HG02852 (cell line): ENCODE measurements around the gene IFIT2.
"Not testable (repeated sequence)": the region's sequence is repeated elsewhere in the genome, so short reads cannot be mapped to it uniquely, and the experiment has no call there.

Experiments
- ATAC-seq: cut with Tn5 transposase; IDR thresholded peaks from one replicate; pipeline ENCODE4 v1.9.1; 2021; ENCODE audit warnings: mild to moderate bottlenecking, moderate library complexity; ENCODE audit not compliant: unreplicated experiment

Gene IFIT2

DNA sequence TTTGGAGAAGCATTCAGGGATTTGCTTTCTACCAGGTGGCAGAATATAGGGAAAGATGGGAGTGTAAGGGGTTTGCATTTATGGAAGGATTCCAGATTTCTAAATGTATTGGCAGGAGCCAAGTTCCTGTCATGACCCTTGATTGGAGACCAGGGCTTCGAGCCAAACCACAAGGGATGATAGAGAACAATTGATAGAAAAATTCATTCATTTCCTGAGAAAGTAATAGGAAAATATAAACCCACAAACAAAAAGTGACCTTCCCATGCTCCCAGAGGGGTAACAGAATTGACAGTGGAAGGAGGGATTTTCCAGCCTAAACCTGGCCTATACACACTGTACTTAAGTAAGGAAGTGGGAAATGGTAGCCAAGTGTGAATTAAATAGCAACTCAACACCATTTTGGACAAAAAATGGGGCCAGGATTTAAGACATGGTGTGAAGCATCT is 22.4 kb upstream of the IFIT2 start:
- no peak for ATAC-seq

DNA sequence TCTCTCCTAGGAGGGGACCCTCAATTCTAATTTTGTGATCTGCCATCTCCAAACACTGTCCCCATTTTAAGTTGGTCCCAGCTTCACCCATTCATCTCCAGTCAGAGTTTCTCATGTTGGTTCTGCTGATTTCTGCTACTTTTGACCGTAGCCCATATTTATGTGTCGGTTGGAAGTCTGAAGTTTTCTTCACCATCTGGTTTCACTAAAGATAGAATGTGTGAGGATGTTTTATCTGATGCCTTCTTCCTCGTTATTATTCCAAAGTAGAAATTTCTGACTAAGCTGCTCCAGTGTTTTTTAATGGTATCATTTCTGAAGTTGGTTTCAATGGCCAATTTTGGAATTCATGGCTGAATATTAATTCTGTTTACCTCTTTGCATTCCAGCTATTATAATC is 21.3 kb upstream of the IFIT2 start:
- no peak for ATAC-seq

DNA sequence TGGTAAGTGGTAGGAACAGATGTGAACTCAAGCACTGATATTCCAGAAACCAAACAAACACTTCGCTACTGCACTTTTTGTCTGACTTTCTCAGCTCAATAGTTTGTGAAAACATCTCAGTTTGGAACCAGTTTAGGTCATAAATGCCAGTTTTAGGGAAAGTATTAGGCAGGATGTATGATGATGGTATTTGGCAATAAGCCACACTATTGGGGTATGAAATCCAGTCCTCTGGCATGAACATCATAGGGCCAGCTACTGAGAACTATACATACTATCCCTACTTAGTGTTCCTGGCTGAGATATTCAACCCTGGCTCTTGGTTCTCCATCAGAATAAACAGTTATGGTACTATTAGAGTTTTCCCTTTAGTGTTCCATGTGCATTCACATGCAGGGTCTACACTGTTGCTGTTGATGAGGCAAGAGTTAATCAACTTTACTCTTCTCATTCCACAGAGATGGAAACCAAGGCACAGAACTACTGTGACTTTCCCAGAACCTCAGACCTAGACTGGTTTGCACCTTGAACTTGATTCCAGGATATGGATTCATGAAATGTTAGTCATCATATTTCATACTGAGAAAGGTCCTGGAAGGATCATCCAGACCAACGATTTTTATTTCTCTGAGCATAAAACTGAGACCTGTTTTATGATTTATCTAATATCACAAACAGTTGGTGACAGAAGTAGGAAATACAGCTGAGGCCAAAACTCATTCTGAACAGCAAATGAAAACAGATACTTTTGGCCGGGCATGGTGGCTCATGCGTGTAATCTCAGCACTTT is 20.0 kb upstream of the IFIT2 start:
- ATAC-seq = no peak

DNA sequence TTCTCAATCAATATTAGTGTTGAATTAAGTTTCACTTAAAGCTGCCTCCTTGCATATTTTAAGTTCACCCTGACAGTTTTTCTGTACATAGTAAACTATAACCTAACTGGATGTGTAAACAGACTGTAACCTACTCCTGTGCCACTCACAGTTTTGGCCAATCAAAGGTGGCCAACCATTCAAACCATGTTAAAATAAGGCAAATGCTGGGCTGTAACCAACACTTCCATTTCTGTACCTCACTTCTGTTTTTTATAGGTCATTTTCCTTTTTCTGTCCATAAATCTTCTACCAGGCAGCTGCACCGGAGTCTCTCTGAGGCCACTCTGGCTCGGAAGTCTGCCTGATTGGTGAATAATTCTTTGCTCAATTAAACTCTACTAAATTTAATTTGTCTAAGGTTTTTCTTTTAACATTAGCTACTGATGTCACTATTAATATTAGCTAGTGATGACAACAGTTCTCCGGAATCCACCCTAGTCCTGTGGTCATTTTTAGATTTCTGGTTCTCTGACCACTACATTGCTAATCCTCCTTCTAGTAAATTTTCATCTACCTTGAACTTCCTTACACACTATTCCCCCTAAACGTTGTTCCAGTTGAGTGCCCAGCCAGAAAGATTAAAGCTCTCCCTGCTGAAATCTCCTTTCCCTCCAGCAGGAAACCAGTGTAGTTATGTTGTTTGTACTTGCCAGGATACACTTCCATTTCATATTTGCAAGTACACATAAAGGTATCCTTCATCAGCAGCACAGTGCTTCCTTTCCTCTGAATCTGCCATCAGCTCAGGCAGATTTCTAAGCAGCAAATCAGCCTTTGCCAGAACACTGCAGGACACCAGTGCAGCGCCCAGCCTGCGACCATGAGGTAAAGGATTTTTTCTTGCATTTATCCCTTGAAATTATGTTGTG is 18.6 kb upstream of the IFIT2 start:
- ATAC-seq = no peak

DNA sequence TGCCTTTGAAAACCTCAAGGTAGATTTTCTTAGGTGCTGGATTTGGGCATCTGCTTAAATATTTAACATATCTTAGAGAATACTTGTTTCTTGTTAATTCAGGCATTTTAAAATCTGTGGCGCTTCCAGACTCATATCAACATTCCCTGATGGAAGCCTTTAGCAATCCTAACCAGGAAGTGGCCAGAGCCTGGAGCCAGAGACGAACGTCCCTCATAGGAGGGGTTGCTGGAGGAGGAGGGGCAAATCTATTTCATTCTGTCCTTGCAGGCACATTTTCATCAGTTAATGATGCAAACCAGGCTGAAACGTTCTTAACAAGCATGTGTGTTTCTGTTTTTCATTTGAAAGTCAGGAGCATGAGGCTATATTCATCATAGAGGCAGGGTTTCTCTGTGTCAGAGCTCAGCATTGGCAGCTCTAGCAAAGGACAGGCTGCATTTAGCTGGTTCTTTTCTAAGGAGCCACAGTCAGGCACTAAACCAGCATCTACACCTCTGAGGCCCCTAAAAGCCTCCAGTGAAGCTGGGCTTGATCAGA is 17.8 kb upstream of the IFIT2 start:
- no peak for ATAC-seq

DNA sequence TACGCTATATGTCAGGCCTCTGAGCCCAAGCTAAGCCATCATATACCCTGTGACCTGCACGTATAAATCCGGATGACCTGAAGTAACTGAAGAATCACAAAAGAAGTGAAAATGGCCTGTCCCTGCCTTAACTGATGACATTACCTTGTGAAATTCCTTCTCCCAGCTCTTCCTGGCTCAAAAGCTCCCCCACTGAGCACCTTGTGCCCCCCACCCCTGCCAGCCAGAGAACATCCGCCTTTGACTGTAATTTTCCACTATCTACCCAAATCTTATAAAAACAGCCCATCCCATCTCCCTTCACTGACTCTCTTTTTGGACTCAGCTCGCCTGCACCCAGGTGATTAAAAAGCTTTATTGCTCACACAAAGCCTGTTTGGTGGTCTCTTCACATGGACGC is 17.1 kb upstream of the IFIT2 start:
- ATAC-seq = not testable (repeated sequence)

DNA sequence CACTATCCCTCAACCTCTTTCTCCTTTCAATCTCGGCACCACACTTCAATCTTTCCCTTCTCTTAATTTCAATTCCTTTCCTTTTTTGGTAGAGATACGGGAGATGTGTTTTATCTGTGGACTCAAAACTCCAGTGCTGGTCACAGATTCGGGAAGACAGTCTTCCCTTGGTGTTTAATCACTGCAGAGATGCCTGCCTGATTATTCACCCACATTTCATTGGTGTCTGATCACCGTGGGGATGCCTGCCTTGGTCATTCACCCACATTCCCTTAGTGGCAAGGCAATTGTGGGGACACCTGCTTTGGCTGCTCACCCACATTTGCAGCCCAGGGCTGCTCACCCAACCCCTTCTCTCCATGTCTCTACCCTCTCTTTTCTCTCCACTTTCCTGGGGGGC is 16.5 kb upstream of the IFIT2 start:
- ATAC-seq = not testable (repeated sequence)

DNA sequence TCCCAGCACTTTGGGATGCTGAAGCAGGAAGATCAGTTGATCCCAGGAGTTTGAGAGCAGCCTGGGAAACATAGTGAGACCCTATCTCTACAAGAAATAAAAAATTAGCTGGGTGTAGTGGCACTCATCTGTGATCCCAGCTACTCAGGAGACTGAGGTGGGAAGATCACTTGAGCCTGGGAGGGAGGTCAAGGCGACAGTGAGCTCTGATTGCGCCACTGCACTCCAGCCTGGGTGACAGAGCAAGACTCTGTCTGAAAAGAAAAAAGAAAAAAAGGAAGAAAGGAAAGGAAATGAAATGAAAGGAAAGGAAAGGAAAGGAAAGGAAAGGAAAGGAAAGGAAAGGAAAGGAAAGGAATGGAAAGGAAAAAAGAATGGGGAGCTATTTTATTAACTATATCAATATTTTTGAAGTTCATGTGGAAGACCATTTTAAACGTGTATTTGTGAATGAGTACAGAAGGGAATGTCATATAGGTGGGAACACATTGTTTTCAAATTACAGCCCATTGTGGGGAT is 7.1 kb upstream of the IFIT2 start:
- ATAC-seq = no peak

DNA sequence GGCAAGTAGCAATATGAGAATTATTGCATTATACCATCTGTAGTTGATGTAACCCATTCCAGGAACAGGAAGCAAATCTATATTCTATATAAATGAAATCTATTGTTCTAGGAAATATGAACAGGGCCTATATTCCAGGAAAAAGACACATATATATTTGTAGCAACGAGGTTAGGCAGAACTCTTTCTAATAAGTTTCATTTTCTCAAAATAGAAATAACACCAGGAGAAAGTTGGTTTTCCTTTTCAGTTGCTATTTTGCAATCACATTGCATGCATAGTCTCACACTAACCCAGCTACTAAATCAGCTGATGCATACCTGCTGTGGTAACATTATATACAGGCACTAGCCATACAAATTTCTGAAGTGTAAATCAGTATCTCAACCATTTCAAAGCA is 6.2 kb upstream of the IFIT2 start:
- no peak for ATAC-seq

DNA sequence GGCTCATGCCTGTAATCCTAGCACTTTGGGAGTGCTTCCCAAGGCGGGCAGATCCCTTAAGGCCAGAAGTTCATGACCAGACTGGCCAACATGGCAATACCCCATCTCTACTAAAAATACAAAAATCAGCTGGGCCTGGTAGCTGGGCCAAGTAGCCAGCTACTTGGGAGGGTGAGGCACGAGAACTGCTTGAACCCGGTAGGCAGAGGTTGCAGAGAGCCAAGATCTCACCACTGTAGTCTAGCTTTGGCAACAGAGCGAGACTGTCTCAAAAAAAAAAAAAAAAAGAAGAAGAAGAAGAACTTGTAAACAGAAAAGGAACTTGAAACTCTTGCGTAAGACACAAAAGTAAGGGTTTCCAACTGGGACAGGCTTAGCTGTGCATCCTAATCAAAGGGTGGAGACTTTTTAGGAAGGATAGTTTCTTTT is 5.6 kb upstream of the IFIT2 start:
- no peak for ATAC-seq

DNA sequence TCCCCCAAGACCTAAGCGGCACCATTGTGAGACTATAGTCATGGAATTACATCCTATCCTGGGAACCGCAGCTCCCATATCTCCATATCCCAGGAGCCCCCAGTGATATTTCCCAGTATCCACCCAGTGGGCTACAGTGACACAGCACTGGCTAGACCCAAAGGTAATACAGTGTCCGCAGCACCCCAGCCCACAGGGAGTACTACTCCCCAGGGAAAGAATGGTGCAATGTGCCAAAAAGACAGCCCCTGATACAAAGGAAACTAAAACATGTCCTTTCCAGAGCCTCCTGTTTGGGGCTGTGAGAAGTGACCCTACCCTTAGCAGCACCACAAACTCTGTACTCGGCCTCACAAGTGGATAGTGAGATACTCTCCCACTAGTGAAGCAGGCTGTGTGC is 4.5 kb upstream of the IFIT2 start:
- ATAC-seq = no peak

DNA sequence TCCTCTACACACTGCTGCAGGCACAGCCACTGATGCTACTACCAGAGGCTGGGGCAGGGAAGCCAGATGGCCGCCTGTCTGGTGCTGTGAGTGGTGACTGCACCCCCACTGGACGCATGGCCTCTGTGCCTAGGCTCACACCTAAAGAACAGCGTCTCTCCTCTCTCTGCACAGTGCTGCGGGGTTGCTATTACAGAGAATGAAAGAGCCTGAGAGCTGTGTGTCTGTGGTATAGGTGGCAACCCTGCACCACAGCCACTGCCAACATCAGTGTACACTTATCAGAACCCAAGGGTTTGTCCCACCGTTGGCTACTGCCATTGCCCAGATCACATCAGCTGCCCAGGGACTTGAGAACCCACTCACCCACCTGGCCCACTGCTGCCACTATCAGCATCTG is 4.1 kb upstream of the IFIT2 start:
- ATAC-seq = no peak

DNA sequence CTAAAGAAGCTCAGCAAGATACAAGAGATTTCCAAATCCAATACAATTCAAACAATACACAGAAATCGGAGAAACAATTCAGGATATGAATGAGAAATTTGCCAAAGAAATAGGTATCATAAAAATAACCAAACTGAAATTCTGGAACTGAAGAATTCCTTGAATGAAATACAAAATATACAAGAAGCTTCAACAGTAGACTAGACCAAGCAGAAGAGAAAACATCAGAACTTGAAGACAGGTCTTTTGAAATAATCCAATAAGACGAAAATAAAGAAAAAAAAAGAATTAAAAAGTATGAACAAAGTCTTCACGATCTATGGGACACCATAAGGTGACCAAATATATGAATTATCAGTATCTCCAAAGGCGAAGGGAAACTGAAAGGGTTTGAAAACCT is 2.8 kb upstream of the IFIT2 start:
- ATAC-seq = no peak

DNA sequence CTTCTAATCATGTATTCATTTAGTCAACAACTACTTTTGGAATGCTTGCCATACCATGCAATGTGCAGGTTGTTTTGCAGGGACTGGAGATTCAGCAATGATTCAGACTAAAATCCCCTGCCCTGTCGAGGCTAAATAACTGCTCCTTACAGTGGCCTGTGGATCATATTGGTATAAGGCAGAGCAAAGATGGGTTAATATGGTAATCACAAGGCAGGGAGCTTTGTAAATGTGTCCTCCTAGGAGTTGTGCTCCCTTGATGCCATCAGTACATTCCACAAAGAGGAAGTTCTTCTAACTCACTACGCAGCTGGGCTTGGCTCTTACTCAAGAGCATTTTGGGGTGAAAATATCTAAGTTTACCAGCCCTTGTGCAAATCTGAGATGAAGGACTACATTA is 614 bp upstream of the IFIT2 start:
- no peak for ATAC-seq

DNA sequence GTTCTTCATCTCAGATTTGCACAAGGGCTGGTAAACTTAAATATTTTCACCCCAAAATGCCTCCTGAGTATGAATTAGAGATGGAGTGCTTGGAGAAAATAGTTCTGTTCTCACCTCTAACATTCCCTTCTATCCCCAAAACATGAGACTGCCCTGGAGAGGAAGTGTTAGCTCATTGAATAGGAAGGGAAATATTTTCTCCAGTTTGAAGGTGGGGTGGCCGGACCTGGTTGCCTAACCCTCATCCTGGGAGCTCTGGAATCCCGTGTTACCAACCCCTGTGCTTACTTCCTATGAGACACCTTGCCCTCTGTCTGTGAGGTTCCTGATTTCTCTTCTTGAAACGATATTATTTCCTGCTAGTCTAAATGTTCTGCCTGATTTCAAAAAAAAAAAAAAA is 779 bp downstream of the IFIT2 start:
- ATAC-seq = no peak

DNA sequence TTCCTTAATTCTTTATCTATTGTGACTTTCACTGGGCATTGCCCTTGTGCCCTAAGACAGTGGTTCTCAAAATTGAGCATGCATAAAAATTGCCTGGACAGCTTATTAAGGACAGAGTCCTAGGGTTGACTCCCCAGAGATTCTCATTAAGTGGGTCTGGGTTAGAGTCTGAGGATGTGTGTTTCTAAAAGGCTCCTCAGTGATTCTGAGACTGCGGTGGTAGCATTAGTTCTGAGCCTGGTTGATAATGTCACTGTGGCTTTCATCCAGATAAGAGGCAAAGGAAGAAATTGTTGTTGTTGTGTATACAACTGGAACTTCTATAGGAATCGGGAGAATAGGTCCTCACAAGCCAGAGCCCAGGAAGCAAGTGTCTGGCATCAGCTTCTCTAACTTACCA is 1.3 kb downstream of the IFIT2 start:
- ATAC-seq = no peak

DNA sequence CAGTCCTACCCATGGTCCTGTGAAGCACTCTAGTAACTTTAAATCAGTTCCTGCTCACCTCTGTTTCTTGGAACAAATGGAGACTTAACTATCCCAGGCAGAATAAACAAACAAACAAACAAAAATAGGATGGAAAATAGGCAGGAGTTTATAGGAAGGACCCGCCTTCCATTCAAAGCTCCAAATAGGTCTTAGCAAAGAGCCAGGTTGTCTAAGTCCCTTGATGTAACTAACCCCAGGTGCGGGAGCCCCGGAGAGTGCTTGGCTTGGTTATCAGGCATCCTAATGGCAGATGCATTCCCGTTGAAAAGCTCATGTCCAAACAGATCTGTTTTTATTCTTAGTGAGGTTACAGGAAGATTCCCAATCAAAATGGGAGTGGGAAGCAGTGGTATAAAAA is 2.2 kb downstream of the IFIT2 start:
- ATAC-seq = no peak

DNA sequence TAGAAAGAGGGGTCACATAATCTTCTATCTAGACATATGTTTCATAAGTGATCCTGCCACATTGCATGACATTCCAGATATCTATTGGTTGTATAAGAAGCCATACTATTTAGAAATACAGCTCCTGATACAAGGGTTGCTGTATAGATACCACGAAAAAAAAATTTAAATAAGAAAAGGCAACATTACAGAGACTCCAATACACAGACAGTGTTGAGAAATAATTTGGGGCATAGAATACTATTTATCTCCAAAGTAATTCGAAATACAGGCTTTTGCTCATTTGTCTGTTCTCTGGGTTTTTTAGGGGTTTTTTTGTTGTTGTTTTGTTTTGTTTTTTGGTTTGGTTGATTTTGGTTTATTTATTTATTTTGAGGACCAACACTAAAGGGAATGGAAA is 2.6 kb downstream of the IFIT2 start:
- no peak for ATAC-seq

DNA sequence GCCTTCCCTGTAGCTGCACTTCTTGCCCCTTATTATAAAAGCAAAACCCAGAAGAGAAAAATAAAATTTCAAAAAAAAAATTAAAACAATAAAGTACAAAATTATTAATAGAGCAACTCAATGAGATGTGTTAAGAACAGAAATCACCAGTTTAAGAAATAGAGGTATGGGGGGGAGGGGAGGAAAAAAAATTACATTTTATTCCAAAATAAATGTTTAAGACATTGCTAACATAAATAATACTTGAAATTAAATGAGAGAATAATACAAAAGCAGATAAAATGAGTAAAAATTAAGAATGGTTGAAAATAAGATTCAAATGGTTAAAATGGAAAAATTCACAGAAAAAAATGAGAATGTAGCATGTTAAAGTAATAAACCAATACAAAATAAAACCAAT is 3.1 kb downstream of the IFIT2 start:
- no peak for ATAC-seq

DNA sequence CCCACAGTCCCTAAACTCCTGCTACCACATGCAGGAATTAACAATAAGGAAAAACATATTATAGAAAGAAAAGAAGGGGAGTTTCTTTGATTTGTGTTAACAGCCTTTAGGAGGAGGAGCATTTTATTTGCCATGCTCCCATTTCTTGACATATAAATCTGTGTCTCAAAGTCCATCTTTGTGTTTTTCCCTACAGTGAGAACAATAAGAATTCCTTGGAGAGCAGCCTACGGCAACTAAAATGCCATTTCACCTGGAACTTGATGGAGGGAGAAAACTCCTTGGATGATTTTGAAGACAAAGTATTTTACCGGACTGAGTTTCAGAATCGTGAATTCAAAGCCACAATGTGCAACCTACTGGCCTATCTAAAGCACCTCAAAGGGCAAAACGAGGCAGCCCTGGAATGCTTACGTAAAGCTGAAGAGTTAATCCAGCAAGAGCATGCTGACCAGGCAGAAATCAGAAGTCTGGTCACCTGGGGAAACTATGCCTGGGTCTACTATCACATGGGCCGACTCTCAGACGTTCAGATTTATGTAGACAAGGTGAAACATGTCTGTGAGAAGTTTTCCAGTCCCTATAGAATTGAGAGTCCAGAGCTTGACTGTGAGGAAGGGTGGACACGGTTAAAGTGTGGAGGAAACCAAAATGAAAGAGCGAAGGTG is 4.1 kb downstream of the IFIT2 start:
- no peak for ATAC-seq
